Measurements from ENCODE around the gene RPP40.

GRCh38 chr6:4970739-4971395, 33.0 kb downstream of the RPP40 start:
- TF ChIP-seq, protein P1, sequence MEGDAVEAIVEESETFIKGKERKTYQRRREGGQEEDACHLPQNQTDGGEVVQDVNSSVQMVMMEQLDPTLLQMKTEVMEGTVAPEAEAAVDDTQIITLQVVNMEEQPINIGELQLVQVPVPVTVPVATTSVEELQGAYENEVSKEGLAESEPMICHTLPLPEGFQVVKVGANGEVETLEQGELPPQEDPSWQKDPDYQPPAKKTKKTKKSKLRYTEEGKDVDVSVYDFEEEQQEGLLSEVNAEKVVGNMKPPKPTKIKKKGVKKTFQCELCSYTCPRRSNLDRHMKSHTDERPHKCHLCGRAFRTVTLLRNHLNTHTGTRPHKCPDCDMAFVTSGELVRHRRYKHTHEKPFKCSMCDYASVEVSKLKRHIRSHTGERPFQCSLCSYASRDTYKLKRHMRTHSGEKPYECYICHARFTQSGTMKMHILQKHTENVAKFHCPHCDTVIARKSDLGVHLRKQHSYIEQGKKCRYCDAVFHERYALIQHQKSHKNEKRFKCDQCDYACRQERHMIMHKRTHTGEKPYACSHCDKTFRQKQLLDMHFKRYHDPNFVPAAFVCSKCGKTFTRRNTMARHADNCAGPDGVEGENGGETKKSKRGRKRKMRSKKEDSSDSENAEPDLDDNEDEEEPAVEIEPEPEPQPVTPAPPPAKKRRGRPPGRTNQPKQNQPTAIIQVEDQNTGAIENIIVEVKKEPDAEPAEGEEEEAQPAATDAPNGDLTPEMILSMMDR (IDR thresholded peaks at IDR 0.05) = no peak
- TF ChIP-seq POLR2A (IDR thresholded peaks at IDR 0.05) = no peak

Data from breast epithelium (tissue), 3 donors.